NCI-H446 (cell line): ENCODE measurements around the gene FBXO2.
A peak's percentile ranks its signal among the peaks of the same experiment; 100 is the strongest.

ENCODE experiments used
- DNase-seq, 2 experiments: peaks; one replicate each; lab custom pipeline; 2025; lab: John Stamatoyannopoulos, UW

FBXO2 gene

GRCh38 chr1:11682287-11682771 lies 28.1 kb upstream of the FBXO2 start:
- no peak for DNase-seq

- DNase-seq: peak; percentile 68 to 90
Measured at GRCh38 chr1:11681071-11681771, 27.0 kb upstream of the FBXO2 start, which contains the start of gene MAD2L2. Gene MAD2L2, minus strand, starts transcription at chr1:11681148. Its CDS starts 547 bp downstream, at chr1:11680601.

- DNase-seq: no peak
Measured at GRCh38 chr1:11680270-11681070, 26.2 kb upstream of the FBXO2 start.

- DNase-seq: no peak
Measured at GRCh38 chr1:11678442-11678841, 24.2 kb upstream of the FBXO2 start.

GRCh38 chr1:11676386-11677103 lies 22.3 kb upstream of the FBXO2 start:
- no peak for DNase-seq

GRCh38 chr1:11675325-11675724 lies 21.1 kb upstream of the FBXO2 start:
- no peak for DNase-seq

GRCh38 chr1:11674488-11674887 lies 20.3 kb upstream of the FBXO2 start:
- no peak for DNase-seq

- no peak for DNase-seq
Measured at GRCh38 chr1:11673089-11673769, 19.0 kb upstream of the FBXO2 start.

GRCh38 chr1:11671544-11672286 lies 17.5 kb upstream of the FBXO2 start:
- no peak for DNase-seq

- no peak for DNase-seq
Measured at GRCh38 chr1:11671205-11671543, 16.9 kb upstream of the FBXO2 start.

GRCh38 chr1:11670747-11671146 lies 16.5 kb upstream of the FBXO2 start:
- DNase-seq: no peak

- no peak for DNase-seq
Measured at GRCh38 chr1:11668516-11668915, 14.3 kb upstream of the FBXO2 start.

- DNase-seq: no peak
Measured at GRCh38 chr1:11664336-11665065, 10.3 kb upstream of the FBXO2 start.

GRCh38 chr1:11661103-11661502 lies 6.9 kb upstream of the FBXO2 start:
- DNase-seq: no peak

- DNase-seq: no peak
Measured at GRCh38 chr1:11659748-11660147, 5.5 kb upstream of the FBXO2 start.

GRCh38 chr1:11658542-11658941 lies 4.3 kb upstream of the FBXO2 start:
- no peak for DNase-seq

- no peak for DNase-seq
Measured at GRCh38 chr1:11657654-11658053, 3.4 kb upstream of the FBXO2 start.

- DNase-seq: no peak
Measured at GRCh38 chr1:11654939-11655808, 945 bp upstream of the FBXO2 start.

- DNase-seq: no peak
Measured at GRCh38 chr1:11653861-11654136, 430 bp downstream of the FBXO2 start.
